Gastrocnemius medialis (tissue), 4 donors: ENCODE data around the gene OSBP2. TPM values are rescaled to one million over a fixed set of nuclear protein-coding genes. Genes with fewer than 3 reads are reported as not detected.

Experiments used
- ATAC-seq, 2 donors: fragments of 150-250 bp; one replicate each; pipeline ENCODE4 v1.9.1; 2016
- DNase-seq, 2 donors: peaks; one replicate each; pipeline ENCODE4 v3.0.0-alpha.2; 2019
- H3K27ac ChIP-seq, 4 donors: fragments of 200-600 bp; sonication (generic); 1 replicate in 1 of 4; 2 replicates in 3 of 4; pipeline ENCODE4 v1.5.1; 2016 to 2018; ENCODE audit warnings: mild to moderate bottlenecking in 2 of 4, moderate library complexity in 1 of 4
- H3K27me3 ChIP-seq, 3 donors: fragments of 200-600 bp; sonication (generic) in 2 of 3; 1 replicate in 1 of 3; 2 replicates in 2 of 3; pipeline versions ENCODE4 v1.5.1 to v1.6.0; 2016 to 2019; ENCODE audit warnings: mild to moderate bottlenecking in 1 of 3, moderate library complexity in 1 of 3
- H3K36me3 ChIP-seq, 2 donors: fragments of 200-600 bp; sonication (generic) in 1 of 2; one replicate each; pipeline ENCODE4 v1.5.1; 2017 to 2018
- H3K4me1 ChIP-seq, 2 donors: fragments of 200-600 bp; sonication (generic) in 1 of 2; one replicate each; pipeline ENCODE4 v1.5.1; 2016 to 2017; ENCODE audit warnings: mild to moderate bottlenecking in 2 of 2
- H3K4me3 ChIP-seq, 4 donors: fragments of 200-600 bp; sonication (generic) in 3 of 4; 1 replicate in 1 of 4; 2 replicates in 3 of 4; pipeline ENCODE4 v1.5.1; 2016 to 2019; ENCODE audit warnings: mild to moderate bottlenecking in 2 of 4
- H3K9me3 ChIP-seq, 3 donors: fragments of 200-600 bp; sonication (generic) in 2 of 3; 1 replicate in 1 of 3; 2 replicates in 2 of 3; pipeline ENCODE4 v1.5.1; 2016 to 2019
- POLR2A ChIP-seq, 2 donors: fragments of 450-650 bp; IDR thresholded peaks; one replicate each; pipeline ENCODE4 v1.6.1; 2017; ENCODE audit warnings: antibody characterized with exemption in 2 of 2, mild to moderate bottlenecking in 2 of 2, moderate library complexity in 2 of 2
- in situ Hi-C, 4 donors: fragments of 200-750 bp; cut with MboI; loops; one replicate each; pipeline versions ENCODE4 v1.15.0 to v1.8.0; 2017; ENCODE audit warnings: low sequenced_read_pairs in 4 of 4
- intact Hi-C: fragments of 100-400 bp; cut with DNase I; formaldehyde crosslinking; loops from one replicate; pipeline ENCODE4 v1.15.1; 2023; ENCODE audit warnings: low total_unique reads
- total RNA-seq, 4 donors: library from RNA; depleted of rRNA; stranded (reverse); fragments of >200 nt; gene quantifications; one replicate each; pipeline versions ENCODE4 v1.1.0 to v1.2.3, GENCODE V29; 2016
- TF ChIP-seq, protein P1 (sequence below), 5 experiments: fragments of 450-650 bp in 3 of 5; fragments of 200-600 bp in 2 of 5; sonication (generic) in 2 of 5; IDR thresholded peaks in 4 of 5; conservative IDR thresholded peaks in 1 of 5; 1 replicate in 4 of 5; 2 replicates in 1 of 5; pipeline ENCODE4 v1.5.1; 2016 to 2019; ENCODE audit warnings: antibody characterized with exemption in 5 of 5, mild to moderate bottlenecking in 3 of 5, moderate library complexity in 3 of 5

Gene OSBP2
- total RNA-seq, 4 donors from 2014 or later: 2.8 to 4.3 (median 3.0) TPM

DNA sequence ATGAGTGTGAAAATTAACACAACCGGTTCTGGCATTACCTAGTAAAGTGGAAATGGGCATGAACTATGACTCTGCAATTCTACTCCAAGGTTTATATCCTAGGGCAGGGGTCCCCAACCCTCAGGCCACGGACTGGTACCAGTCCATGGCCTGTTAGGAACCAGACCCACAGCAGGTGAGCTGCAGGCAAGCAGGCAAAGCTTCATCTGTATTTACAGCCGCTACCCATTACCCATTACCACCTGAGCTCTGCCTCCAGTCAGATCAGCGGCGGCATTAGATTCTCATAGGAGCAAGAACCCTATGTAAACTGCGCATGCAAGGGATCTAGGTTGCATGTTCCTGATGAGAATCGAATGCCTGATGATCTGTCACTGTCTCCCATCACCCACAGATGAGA lies 224.1 kb downstream of the OSBP2 start:
- peaks cover 0 to 13% of the 10 kb centered on the region in 2 donors for H3K4me1 ChIP-seq
- TF ChIP-seq POLR2A (IDR thresholded peaks at IDR 0.05): no peak
- TF ChIP-seq, protein P1, sequence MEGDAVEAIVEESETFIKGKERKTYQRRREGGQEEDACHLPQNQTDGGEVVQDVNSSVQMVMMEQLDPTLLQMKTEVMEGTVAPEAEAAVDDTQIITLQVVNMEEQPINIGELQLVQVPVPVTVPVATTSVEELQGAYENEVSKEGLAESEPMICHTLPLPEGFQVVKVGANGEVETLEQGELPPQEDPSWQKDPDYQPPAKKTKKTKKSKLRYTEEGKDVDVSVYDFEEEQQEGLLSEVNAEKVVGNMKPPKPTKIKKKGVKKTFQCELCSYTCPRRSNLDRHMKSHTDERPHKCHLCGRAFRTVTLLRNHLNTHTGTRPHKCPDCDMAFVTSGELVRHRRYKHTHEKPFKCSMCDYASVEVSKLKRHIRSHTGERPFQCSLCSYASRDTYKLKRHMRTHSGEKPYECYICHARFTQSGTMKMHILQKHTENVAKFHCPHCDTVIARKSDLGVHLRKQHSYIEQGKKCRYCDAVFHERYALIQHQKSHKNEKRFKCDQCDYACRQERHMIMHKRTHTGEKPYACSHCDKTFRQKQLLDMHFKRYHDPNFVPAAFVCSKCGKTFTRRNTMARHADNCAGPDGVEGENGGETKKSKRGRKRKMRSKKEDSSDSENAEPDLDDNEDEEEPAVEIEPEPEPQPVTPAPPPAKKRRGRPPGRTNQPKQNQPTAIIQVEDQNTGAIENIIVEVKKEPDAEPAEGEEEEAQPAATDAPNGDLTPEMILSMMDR (IDR thresholded peaks at IDR 0.05 in 4 of 5, conservative IDR thresholded peaks at IDR 0.05 in 1 of 5): no peak
- intact Hi-C loops (no loop called here), in situ Hi-C loops (loop anchor here (10.0 to 25.0 kb wide), 3 partner anchors 154 to 284 kb away; partner anchors contain the start of gene SLC35E4 (in 2 of the 4))
- H3K27ac ChIP-seq: no peak overlapping the region
- H3K4me3 ChIP-seq: no peak overlapping the region
- no peak for ATAC-seq
- no peaks in the 10 kb centered on the region for H3K27me3 ChIP-seq
- no peak for DNase-seq
- H3K9me3 ChIP-seq: peaks cover 0 to 21% (median 0%) of the 10 kb centered on the region in 3 donors
- H3K36me3 ChIP-seq: no peaks in the 10 kb centered on the region

DNA sequence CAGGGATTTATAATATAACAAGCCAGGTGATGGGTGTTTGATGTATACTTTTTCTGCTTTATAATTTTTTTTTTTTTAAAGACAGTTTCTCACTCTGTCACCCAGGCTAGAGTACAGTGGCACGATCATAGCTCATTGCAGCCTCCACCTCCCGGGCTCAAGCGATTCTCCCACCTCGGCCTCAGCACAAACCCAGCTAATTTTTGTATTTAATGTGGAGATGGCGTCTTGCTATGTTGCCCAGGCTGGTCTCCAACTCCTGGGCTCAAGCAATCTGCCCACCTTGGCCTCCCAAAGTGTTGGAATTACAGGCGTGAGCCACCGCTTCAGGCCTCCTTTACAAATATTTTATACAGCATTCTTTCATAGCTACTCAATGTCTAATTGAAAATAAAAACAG lies 225.3 kb downstream of the OSBP2 start:
- DNase-seq (no peak), ATAC-seq (no peak)
- intact Hi-C loops: loop anchor here (1.0 kb wide), 2 partner anchors 157 to 286 kb away; no protein-coding TSS in a partner anchor
- peaks cover 0 to 1% of the 10 kb centered on the region in 2 donors for H3K36me3 ChIP-seq
- H3K27ac ChIP-seq: no peak overlapping the region
- H3K9me3 ChIP-seq: peaks cover 0 to 17% (median 0%) of the 10 kb centered on the region in 3 donors
- TF ChIP-seq, protein P1 (IDR thresholded peaks at IDR 0.05 in 4 of 5, conservative IDR thresholded peaks at IDR 0.05 in 1 of 5): no peak
- TF ChIP-seq POLR2A (IDR thresholded peaks at IDR 0.05): no peak
- no peaks in the 10 kb centered on the region for H3K27me3 ChIP-seq
- in situ Hi-C loops: loop anchor here (10.0 to 25.0 kb wide), 3 partner anchors 155 to 285 kb away; partner anchors contain the start of gene SLC35E4 (in 4 of the 4)
- peaks cover 0 to 13% of the 10 kb centered on the region in 2 donors for H3K4me1 ChIP-seq
- no peak overlapping the region for H3K4me3 ChIP-seq

DNA sequence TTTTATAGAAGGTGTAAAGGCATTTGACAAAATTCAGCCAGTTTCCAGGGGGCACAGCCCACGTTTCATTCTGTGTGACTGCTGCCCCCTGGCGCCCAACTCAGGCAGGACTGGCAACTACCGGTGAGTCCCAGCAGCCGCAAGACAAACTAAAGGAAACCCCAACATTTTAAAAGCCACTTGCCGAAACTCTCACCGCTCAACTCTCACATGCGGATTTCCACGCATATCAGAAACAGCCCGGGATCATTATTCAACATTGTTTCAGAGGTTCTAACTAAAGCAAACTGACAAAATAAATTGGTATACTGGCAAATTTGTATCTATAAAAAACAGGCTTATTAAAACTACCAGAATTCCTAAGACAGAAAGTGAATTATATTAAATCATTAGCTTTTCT lies 225.7 kb downstream of the OSBP2 start:
- no peak for TF ChIP-seq POLR2A (IDR thresholded peaks at IDR 0.05)
- TF ChIP-seq, protein P1 (IDR thresholded peaks at IDR 0.05 in 4 of 5, conservative IDR thresholded peaks at IDR 0.05 in 1 of 5): peak; percentile 65 to 92 (median 78)
- Histone ChIP-seq H3K4me1 (peaks cover 0 to 13% of the 10 kb centered on the region in 2 donors), H3K36me3 (peaks cover 0 to 6% of the 10 kb centered on the region in 2 donors), H3K27ac (no peak overlapping the region), H3K4me3 (peak overlapping the region in 1 of 4 donors; percentile 5), H3K27me3 (no peaks in the 10 kb centered on the region), H3K9me3 (peaks cover 0 to 12% (median 0%) of the 10 kb centered on the region in 3 donors)
- ATAC-seq (peak in 1 of 2 donors; percentile 54), DNase-seq (peak; percentile 32 to 49)
- in situ Hi-C loops: loop anchor here in 3 of 4 donors (10.0 to 25.0 kb wide), 2 partner anchors 283 to 286 kb away; partner anchors contain the start of gene SLC35E4 (in 3 of the 3)
- intact Hi-C loops: loop anchor here (1.0 kb wide), 2 partner anchors 157 to 286 kb away; no protein-coding TSS in a partner anchor

DNA sequence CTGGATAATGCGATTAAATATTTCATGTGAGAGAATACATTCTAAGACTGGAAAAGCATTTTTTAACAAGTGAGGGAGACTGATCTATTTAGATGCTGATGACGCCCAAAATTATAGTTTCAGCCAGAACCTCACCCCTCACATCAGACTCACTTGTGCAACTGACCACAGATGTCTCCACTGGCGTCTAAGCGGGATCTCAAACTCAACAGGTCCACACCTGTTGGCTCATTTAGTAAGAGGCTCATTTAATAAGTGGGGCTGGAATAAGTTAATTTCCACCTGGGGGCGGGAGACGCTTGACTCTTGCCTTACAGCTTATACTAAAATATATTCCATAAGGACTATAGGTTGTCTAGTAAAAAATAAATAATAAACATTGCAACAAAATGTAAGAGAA lies 226.4 kb downstream of the OSBP2 start:
- peaks cover 0 to 13% of the 10 kb centered on the region in 2 donors for H3K36me3 ChIP-seq
- peaks cover 0 to 13% of the 10 kb centered on the region in 2 donors for H3K4me1 ChIP-seq
- ATAC-seq (peak in 1 of 2 donors; percentile 36), DNase-seq (no peak)
- in situ Hi-C loops (loop anchor here in 3 of 4 donors (10.0 to 25.0 kb wide), 2 partner anchors 284 to 286 kb away; partner anchors contain the start of gene SLC35E4 (in 3 of the 3)), intact Hi-C loops (no loop called here)
- H3K27ac ChIP-seq: no peak overlapping the region
- no peaks in the 10 kb centered on the region for H3K27me3 ChIP-seq
- H3K4me3 ChIP-seq: peak overlapping the region in 3 of 4 donors; percentile 54 to 59 (median 57)
- TF ChIP-seq, protein P1 (IDR thresholded peaks at IDR 0.05 in 4 of 5, conservative IDR thresholded peaks at IDR 0.05 in 1 of 5): no peak
- TF ChIP-seq POLR2A (IDR thresholded peaks at IDR 0.05): no peak
- peaks cover 0 to 5% (median 0%) of the 10 kb centered on the region in 3 donors for H3K9me3 ChIP-seq
